Right atrium auricular region (tissue), 2 donors: ENCODE measurements around the gene AFAP1L1. TPM values are rescaled to one million over a fixed set of nuclear protein-coding genes. Genes with fewer than 3 reads are reported as not detected.

Experiments used
- DNase-seq: peaks from one replicate; pipeline ENCODE4 v3.0.0-alpha.2; 2019; ENCODE audit warnings: low spot score
- H3K27ac ChIP-seq, 2 donors: fragments of 200-600 bp; sonication (generic); 1 replicate in 1 of 2; 2 replicates in 1 of 2; pipeline ENCODE4 v1.5.1; 2016 to 2019
- H3K27me3 ChIP-seq, 2 donors: fragments of 200-600 bp; sonication (generic); one replicate each; pipeline versions ENCODE4 v1.5.1 to v1.6.0; 2017 to 2019
- H3K36me3 ChIP-seq: fragments of 200-600 bp; sonication (generic); one replicate; pipeline ENCODE4 v1.5.1; 2016
- H3K4me1 ChIP-seq, 2 donors: fragments of 200-600 bp; sonication (generic); one replicate each; pipeline versions ENCODE4 v1.5.1 to v1.6.0; 2017 to 2019
- H3K4me3 ChIP-seq, 2 donors: fragments of 200-600 bp; sonication (generic); 1 replicate in 1 of 2; 2 replicates in 1 of 2; pipeline ENCODE4 v1.5.1; 2017 to 2019; ENCODE audit warnings: mild to moderate bottlenecking in 1 of 2, moderate library complexity in 1 of 2
- H3K9me3 ChIP-seq, 2 donors: fragments of 200-600 bp; sonication (generic); one replicate each; pipeline ENCODE4 v1.5.1; 2019
- total RNA-seq, 2 donors: library from RNA; depleted of rRNA; stranded (reverse); fragments of >200 nt; gene quantifications; one replicate each; pipeline ENCODE4 v1.1.0, GENCODE V29; 2016
- TF ChIP-seq, protein P1 (sequence below), 2 donors: fragments of 200-600 bp; sonication (generic); IDR thresholded peaks; one replicate each; pipeline ENCODE4 v1.5.1; 2019; ENCODE audit warnings: antibody characterized with exemption in 2 of 2

AFAP1L1 gene
- total RNA-seq, 2 donors from 2014 or later: 45.6 to 48.9 TPM

GRCh38 chr5:149256451-149256850 is 15.2 kb upstream of the AFAP1L1 start:
- Histone ChIP-seq H3K4me3 (no peak overlapping the region), H3K4me1 (no peaks in the 10 kb centered on the region), H3K36me3 (peaks cover 40% of the 10 kb centered on the region), H3K27ac (no peak overlapping the region), H3K27me3 (no peaks in the 10 kb centered on the region), H3K9me3 (no peaks in the 10 kb centered on the region)
- TF ChIP-seq, protein P1, sequence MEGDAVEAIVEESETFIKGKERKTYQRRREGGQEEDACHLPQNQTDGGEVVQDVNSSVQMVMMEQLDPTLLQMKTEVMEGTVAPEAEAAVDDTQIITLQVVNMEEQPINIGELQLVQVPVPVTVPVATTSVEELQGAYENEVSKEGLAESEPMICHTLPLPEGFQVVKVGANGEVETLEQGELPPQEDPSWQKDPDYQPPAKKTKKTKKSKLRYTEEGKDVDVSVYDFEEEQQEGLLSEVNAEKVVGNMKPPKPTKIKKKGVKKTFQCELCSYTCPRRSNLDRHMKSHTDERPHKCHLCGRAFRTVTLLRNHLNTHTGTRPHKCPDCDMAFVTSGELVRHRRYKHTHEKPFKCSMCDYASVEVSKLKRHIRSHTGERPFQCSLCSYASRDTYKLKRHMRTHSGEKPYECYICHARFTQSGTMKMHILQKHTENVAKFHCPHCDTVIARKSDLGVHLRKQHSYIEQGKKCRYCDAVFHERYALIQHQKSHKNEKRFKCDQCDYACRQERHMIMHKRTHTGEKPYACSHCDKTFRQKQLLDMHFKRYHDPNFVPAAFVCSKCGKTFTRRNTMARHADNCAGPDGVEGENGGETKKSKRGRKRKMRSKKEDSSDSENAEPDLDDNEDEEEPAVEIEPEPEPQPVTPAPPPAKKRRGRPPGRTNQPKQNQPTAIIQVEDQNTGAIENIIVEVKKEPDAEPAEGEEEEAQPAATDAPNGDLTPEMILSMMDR (IDR thresholded peaks at IDR 0.05): no peak
- DNase-seq: no peak

DNA sequence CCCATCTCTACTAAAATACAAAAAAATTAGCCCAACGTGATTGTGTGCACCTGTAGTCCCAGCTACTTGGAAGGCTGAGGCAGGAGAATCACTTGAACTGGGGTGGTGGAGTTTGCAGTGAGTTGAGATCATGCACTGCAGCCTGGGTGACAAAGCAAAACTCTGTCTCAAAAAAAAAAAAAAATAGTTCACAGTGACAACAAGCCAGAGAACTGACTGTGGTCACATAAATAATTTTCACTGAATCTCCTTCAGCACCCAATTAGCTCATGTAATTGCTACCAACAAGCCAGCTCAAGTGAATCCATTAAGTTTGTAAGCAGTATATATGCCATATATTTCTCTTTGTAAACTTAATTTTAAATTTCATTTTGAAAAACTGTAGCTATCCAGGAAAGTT is 14.5 kb upstream of the AFAP1L1 start:
- no peaks in the 10 kb centered on the region for H3K27me3 ChIP-seq
- H3K36me3 ChIP-seq: peaks cover 33% of the 10 kb centered on the region
- H3K4me3 ChIP-seq: no peak overlapping the region
- DNase-seq: no peak
- no peak overlapping the region for H3K27ac ChIP-seq
- TF ChIP-seq, protein P1 (IDR thresholded peaks at IDR 0.05): no peak
- no peaks in the 10 kb centered on the region for H3K9me3 ChIP-seq
- no peaks in the 10 kb centered on the region for H3K4me1 ChIP-seq

DNA sequence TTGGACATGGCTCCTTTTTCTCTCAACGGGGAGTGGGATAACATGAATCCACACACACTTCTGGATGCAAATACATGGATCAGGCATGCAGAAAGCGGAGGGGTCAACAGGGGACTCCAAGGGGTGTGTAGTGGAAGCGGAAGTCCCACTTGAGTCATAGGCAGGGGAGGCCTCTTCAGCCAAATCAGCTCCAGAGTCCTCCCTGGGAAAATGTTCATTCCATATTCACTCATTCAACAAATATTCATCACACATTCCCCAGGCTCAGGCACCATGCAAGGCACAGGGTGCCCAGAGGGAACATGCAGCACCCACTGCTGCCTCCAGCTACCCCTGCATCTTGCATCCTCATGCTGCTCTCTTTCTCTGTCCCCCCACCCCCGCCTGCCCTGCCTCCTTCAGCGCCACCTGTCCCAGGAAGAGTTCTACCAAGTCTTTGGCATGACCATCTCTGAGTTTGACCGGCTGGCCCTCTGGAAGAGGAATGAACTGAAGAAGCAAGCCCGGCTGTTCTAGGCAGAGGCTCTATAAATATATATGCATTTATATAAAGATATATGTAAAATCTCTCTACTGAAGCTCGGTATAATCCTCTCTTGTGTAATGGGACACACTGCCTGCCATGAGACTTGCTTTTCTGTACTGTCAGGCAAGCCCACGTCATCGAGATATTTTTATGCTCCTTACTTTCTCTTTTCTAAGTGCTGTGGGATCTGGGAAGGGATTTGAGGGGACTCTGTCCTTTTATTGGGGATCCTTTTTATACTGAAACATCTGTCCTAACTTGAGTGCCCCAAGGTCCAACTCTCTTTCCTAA is 13.6 kb upstream of the AFAP1L1 start:
- TF ChIP-seq, protein P1 (IDR thresholded peaks at IDR 0.05): no peak
- no peaks in the 10 kb centered on the region for H3K4me1 ChIP-seq
- no peaks in the 10 kb centered on the region for H3K27me3 ChIP-seq
- DNase-seq: no peak
- H3K4me3 ChIP-seq: no peak overlapping the region
- peaks cover 25% of the 10 kb centered on the region for H3K36me3 ChIP-seq
- H3K9me3 ChIP-seq: no peaks in the 10 kb centered on the region
- H3K27ac ChIP-seq: no peak overlapping the region

DNA sequence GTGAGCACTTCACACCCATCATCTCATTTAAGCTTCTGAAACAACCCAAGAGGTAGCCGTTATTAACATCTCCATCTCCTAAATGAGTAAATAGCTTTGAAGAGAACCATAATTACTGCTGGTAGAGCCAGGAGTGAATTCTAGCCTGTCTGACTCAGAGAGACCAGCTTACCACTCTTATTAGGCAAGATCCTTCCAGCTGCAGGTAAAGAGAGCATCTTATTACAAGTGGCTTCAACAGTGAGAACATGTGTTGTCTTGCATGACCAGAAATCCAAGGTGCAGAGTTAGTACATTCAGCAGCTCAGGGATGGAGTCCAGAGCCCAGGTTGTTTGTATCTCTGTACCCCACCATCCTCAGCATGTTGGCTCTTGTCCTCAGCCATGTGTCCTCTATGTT is 10.9 kb upstream of the AFAP1L1 start:
- DNase-seq: no peak
- H3K27ac ChIP-seq: no peak overlapping the region
- peaks cover 18% of the 10 kb centered on the region for H3K36me3 ChIP-seq
- no peaks in the 10 kb centered on the region for H3K27me3 ChIP-seq
- peaks cover 0 to under 1% of the 10 kb centered on the region in 2 donors for H3K4me1 ChIP-seq
- H3K4me3 ChIP-seq: no peak overlapping the region
- TF ChIP-seq, protein P1 (IDR thresholded peaks at IDR 0.05): no peak
- no peaks in the 10 kb centered on the region for H3K9me3 ChIP-seq

DNA sequence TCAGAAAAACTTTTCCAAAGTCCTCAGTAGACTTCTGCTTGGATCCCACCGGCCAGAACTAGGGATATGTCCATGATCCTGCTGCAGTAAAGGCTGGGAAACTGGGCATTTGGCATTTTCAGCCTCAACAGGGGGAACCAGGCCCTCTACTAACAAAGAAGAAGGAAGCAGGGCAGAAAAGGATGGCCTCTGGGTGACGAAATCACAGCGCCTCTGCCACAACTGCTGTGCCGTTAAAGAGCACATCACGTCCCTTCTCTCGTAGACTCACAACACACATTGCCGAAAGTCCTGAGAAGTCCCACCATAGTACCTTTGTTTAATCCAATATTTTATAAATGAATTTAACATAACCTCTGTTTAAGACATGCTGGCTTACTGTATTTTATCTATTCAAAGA is 10.4 kb upstream of the AFAP1L1 start:
- no peaks in the 10 kb centered on the region for H3K9me3 ChIP-seq
- no peak overlapping the region for H3K4me3 ChIP-seq
- H3K36me3 ChIP-seq: peaks cover 13% of the 10 kb centered on the region
- H3K27me3 ChIP-seq: no peaks in the 10 kb centered on the region
- DNase-seq: no peak
- no peak overlapping the region for H3K27ac ChIP-seq
- peaks cover 0 to 5% of the 10 kb centered on the region in 2 donors for H3K4me1 ChIP-seq
- TF ChIP-seq, protein P1 (IDR thresholded peaks at IDR 0.05): no peak

DNA sequence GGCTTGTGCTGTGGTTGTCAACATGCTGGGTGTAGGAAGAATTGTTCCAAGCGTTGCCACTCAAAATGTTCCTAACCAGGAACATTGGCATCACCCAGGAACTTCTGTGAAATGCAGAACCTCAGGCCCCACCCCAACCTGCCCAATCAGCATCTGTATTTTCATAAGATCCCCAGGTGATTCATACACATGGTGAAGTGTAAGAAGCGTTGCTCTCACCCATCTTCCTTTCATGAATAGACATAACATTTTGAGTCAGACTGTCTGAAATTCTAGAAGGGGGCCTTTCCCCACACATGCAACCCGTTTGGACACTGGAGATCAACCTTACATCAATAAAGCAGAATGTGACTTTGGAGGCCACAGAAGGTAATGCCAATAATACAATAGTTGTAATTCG is 9.3 kb upstream of the AFAP1L1 start:
- Histone ChIP-seq H3K36me3 (peaks cover 11% of the 10 kb centered on the region), H3K27ac (no peak overlapping the region), H3K4me3 (no peak overlapping the region), H3K4me1 (peaks cover 0 to 6% of the 10 kb centered on the region in 2 donors), H3K27me3 (no peaks in the 10 kb centered on the region), H3K9me3 (no peaks in the 10 kb centered on the region)
- no peak for DNase-seq
- TF ChIP-seq, protein P1 (IDR thresholded peaks at IDR 0.05): no peak
